IMR-90 (cell line): Measurements from ENCODE around the gene KCNQ2. TPM values are rescaled to one million over a fixed set of nuclear protein-coding genes. Genes with fewer than 3 reads are reported as not detected.

Experiments used
- ATAC-seq: fragments of 200-7000 bp; cut with Tn5 transposase; 2 replicates; pipeline ENCODE4 v1.9.1; 2020; ENCODE audit warnings: low read depth, mild to moderate bottlenecking, moderate library complexity
- BruUV-seq: library from RNA; stranded (reverse); fragments of 400-500 nt; replicated peaks from 2 replicates; lab custom pipeline; 2021; lab: Mats Ljungman, UMichigan
- CTCF ChIA-PET: fragments of 300-600 bp; formaldehyde crosslinking; extraction: SDS; loops from one replicate; lab custom pipeline; 2021; ENCODE audit warnings: antibody characterized with exemption; lab: Yijun Ruan, JAX
- POLR2A ChIA-PET: fragments of 300-600 bp; sonication (Branson Sonifier 250); formaldehyde crosslinking; loops from one replicate; lab custom pipeline; 2022; ENCODE audit warnings: antibody characterized with exemption; ENCODE audit not compliant: unreplicated experiment; lab: Charles Lee
- DNase-seq: peaks from one replicate; pipeline ENCODE4 v3.0.0; 2013
- H2AFZ ChIP-seq: replicated peaks from 2 replicates; pipeline ENCODE3; 2013; ENCODE audit warnings: low read length, mild to moderate bottlenecking; ENCODE audit not compliant: poor library complexity
- H2AK5ac ChIP-seq: 2 replicates; pipeline ENCODE4 v1.6.1; 2013; ENCODE audit warnings: low read depth, low read length, inconsistent platforms
- H2AK9ac ChIP-seq: replicated peaks from 2 replicates; pipeline ENCODE3; 2013; ENCODE audit warnings: mild to moderate bottlenecking, low read depth, low read length, moderate library complexity; ENCODE audit not compliant: poor library complexity
- H2BK120ac ChIP-seq: 2 replicates; pipeline ENCODE4 v1.6.1; 2013; ENCODE audit warnings: low read depth, low read length, inconsistent platforms
- H2BK15ac ChIP-seq: 3 replicates; pipeline ENCODE4 v1.6.1; 2013; ENCODE audit warnings: low read depth, low read length, inconsistent platforms
- H2BK20ac ChIP-seq: 2 replicates; pipeline ENCODE4 v1.6.1; 2013; ENCODE audit warnings: low read depth, mild to moderate bottlenecking, inconsistent platforms, low read length, moderate library complexity
- H2BK5ac ChIP-seq: 2 replicates; pipeline ENCODE4 v1.6.1; 2013; ENCODE audit warnings: mild to moderate bottlenecking, low read depth, low read length, inconsistent platforms; ENCODE audit not compliant: poor library complexity, severe bottlenecking
- H3K14ac ChIP-seq: replicated peaks from 2 replicates; pipeline ENCODE4 v1.6.1; 2013; ENCODE audit warnings: low read depth, low read length, inconsistent platforms
- H3K18ac ChIP-seq: 2 replicates; pipeline ENCODE4 v1.6.1; 2013; ENCODE audit warnings: low read depth, low read length, control low read depth
- H3K23ac ChIP-seq: 2 replicates; pipeline ENCODE4 v1.6.1; 2013; ENCODE audit warnings: low read depth, low read length, inconsistent platforms
- H3K27ac ChIP-seq: 2 replicates; pipeline ENCODE4 v1.5.1; 2013; ENCODE audit warnings: mild to moderate bottlenecking, control low read depth, low read length; ENCODE audit not compliant: insufficient read depth
- H3K27me3 ChIP-seq: 2 replicates; pipeline ENCODE4 v1.6.1; 2013; ENCODE audit warnings: low read length; ENCODE audit not compliant: control insufficient read depth, insufficient read depth
- H3K36me3 ChIP-seq: 2 replicates; pipeline ENCODE4 v1.6.1; 2013; ENCODE audit warnings: low read length, mixed read lengths; ENCODE audit not compliant: control insufficient read depth, insufficient read depth
- H3K4ac ChIP-seq: 2 replicates; pipeline ENCODE4 v1.6.1; 2013; ENCODE audit warnings: low read depth, low read length, inconsistent platforms
- H3K4me1 ChIP-seq: 2 replicates; pipeline ENCODE4 v1.6.1; 2013; ENCODE audit warnings: low read length, mixed read lengths; ENCODE audit not compliant: control insufficient read depth, insufficient read depth
- H3K4me2 ChIP-seq: 2 replicates; pipeline ENCODE4 v1.6.1; 2013; ENCODE audit warnings: low read depth, mild to moderate bottlenecking, control low read depth, low read length, moderate library complexity
- H3K4me3 ChIP-seq: 2 replicates; pipeline ENCODE4 v1.5.1; 2013; ENCODE audit warnings: low read depth, mild to moderate bottlenecking, control low read depth, low read length, moderate library complexity; ENCODE audit not compliant: insufficient read depth
- H3K56ac ChIP-seq: 2 replicates; pipeline ENCODE4 v1.6.1; 2013; ENCODE audit warnings: low read length, inconsistent platforms; ENCODE audit not compliant: insufficient read depth; ENCODE audit errors: extremely low read depth
- H3K79me1 ChIP-seq, 2 experiments: 2 replicates each; pipeline ENCODE4 v1.6.1; 2013; ENCODE audit warnings: low read length in 2 of 2, inconsistent platforms in 1 of 2, low read depth in 1 of 2
- H3K9ac ChIP-seq: 2 replicates; pipeline ENCODE4 v1.6.1; 2013; ENCODE audit warnings: low read depth, low read length, control low read depth
- H3K9me1 ChIP-seq: 2 replicates; pipeline ENCODE4 v1.6.1; 2013; ENCODE audit warnings: low read length, inconsistent platforms; ENCODE audit not compliant: insufficient read depth
- H3K9me3 ChIP-seq: 2 replicates; pipeline ENCODE4 v1.6.1; 2013; ENCODE audit warnings: low read length; ENCODE audit not compliant: control insufficient read depth, insufficient read depth
- H4K20me1 ChIP-seq: 2 replicates; pipeline ENCODE4 v1.6.1; 2013; ENCODE audit warnings: low read length, inconsistent platforms; ENCODE audit not compliant: insufficient read depth
- H4K5ac ChIP-seq: 2 replicates; pipeline ENCODE4 v1.6.1; 2013; ENCODE audit warnings: mild to moderate bottlenecking, low read depth, low read length, control low read depth
- H4K8ac ChIP-seq, 2 experiments: 2 replicates each; pipeline ENCODE4 v1.6.1; 2013; ENCODE audit warnings: low read depth in 2 of 2, low read length in 2 of 2, control low read depth in 1 of 2, inconsistent platforms in 1 of 2
- H4K91ac ChIP-seq: 2 replicates; pipeline ENCODE4 v1.6.1; 2013; ENCODE audit warnings: low read depth, low read length, inconsistent platforms; ENCODE audit not compliant: insufficient read depth
- BHLHE40 ChIP-seq: fragments of 150-350 bp; IDR thresholded peaks from 2 replicates; pipeline ENCODE4 v1.6.1; 2016; ENCODE audit warnings: mild to moderate bottlenecking, low read depth, low read length
- CEBPB ChIP-seq: IDR thresholded peaks from 2 replicates; pipeline ENCODE4 v1.6.1; 2012; ENCODE audit warnings: low read depth, low read length, improper control_type of control experiment
- CHD1 ChIP-seq: IDR thresholded peaks from 2 replicates; pipeline ENCODE4 v1.6.1; 2012; ENCODE audit warnings: low read depth, low read length, improper control_type of control experiment
- FOS ChIP-seq: fragments of 150-350 bp; IDR thresholded peaks from 2 replicates; pipeline ENCODE4 v1.6.1; 2016; ENCODE audit warnings: low read depth, low read length
- MAFK ChIP-seq: IDR thresholded peaks from 2 replicates; pipeline ENCODE4 v1.6.1; 2012; ENCODE audit warnings: low read depth, low read length, improper control_type of control experiment
- MAZ ChIP-seq: IDR thresholded peaks from 2 replicates; pipeline ENCODE4 v1.6.1; 2012; ENCODE audit warnings: low read depth, mild to moderate bottlenecking, low read length, improper control_type of control experiment, moderate library complexity, borderline replicate concordance
- MXI1 ChIP-seq: IDR thresholded peaks from 2 replicates; pipeline ENCODE4 v1.6.1; 2012; ENCODE audit warnings: low read depth, mild to moderate bottlenecking, low read length, moderate library complexity, borderline replicate concordance
- NFE2L2 ChIP-seq: fragments of 150-350 bp; IDR thresholded peaks from 2 replicates; pipeline ENCODE4 v1.6.1; 2016; ENCODE audit warnings: low read depth, mild to moderate bottlenecking, low read length
- POLR2A ChIP-seq: IDR thresholded peaks from 2 replicates; pipeline ENCODE4 v1.6.1; 2012; ENCODE audit warnings: mild to moderate bottlenecking, low read depth, low read length
- RAD21 ChIP-seq: IDR thresholded peaks from 2 replicates; pipeline ENCODE4 v1.6.1; 2012; ENCODE audit warnings: low read length, improper control_type of control experiment
- RCOR1 ChIP-seq: IDR thresholded peaks from 2 replicates; pipeline ENCODE4 v1.6.1; 2012; ENCODE audit warnings: mild to moderate bottlenecking, low read length, improper control_type of control experiment; ENCODE audit not compliant: insufficient replicate concordance
- RFX5 ChIP-seq: IDR thresholded peaks from 2 replicates; pipeline ENCODE4 v1.8.0; 2012; ENCODE audit warnings: low read depth, mild to moderate bottlenecking, low read length, moderate library complexity
- SMC3 ChIP-seq: fragments of 150-350 bp; IDR thresholded peaks from 2 replicates; pipeline ENCODE4 v1.6.1; 2016; ENCODE audit warnings: low read depth, mild to moderate bottlenecking, antibody characterized with exemption, low read length, moderate library complexity
- WGBS, 2 experiments: methylation state at CpG; one replicate each; pipeline versions ENCODE4 v1.1.5 to v1.1.7; 2013; ENCODE audit warnings: missing lambda C conversion rate in 2 of 2; ENCODE audit not compliant: insufficient read length in 1 of 2; ENCODE audit errors: extremely low coverage in 2 of 2; 5-methylcytosine and 5-hydroxymethylcytosine counted together
- dilution Hi-C: fragments of 300-500 bp; cut with HindIII; formaldehyde crosslinking; loops from one replicate; pipeline ENCODE4 v1.14.3; 2018; ENCODE audit warnings: low sequenced_read_pairs; ENCODE audit not compliant: unreplicated experiment
- in situ Hi-C: fragments of 300-500 bp; cut with MboI; formaldehyde crosslinking; loops from 3 replicates; pipeline ENCODE4 v1.14.3; 2019; ENCODE audit warnings: low sequenced_read_pairs, inconsistent platforms, mixed read lengths
- intact Hi-C: fragments of 100-400 bp; cut with micrococcal nuclease; formaldehyde crosslinking; loops from 2 replicates; pipeline ENCODE4 v1.10.0; 2022
- polyA plus RNA-seq, 3 experiments: library from polyadenylated mRNA; depleted of rRNA; stranded (reverse); fragments of >200 nt; gene quantifications; 2 replicates each; pipeline ENCODE4 v1.2.3, GENCODE V29; 2012; ENCODE audit warnings: low replicate concordance in 1 of 3
- total RNA-seq: library from RNA; depleted of rRNA; stranded (reverse); fragments of >200 nt; gene quantifications from 2 replicates; pipeline ENCODE4 v1.2.3, GENCODE V29; 2012
- TF ChIP-seq, protein P1 (sequence below): fragments of 150-350 bp; IDR thresholded peaks from 2 replicates; pipeline ENCODE4 v1.6.1; 2017; ENCODE audit warnings: mild to moderate bottlenecking, antibody characterized with exemption, low read length, low read depth
- TF ChIP-seq, protein P2 (sequence below): fragments of 150-350 bp; IDR thresholded peaks from 2 replicates; pipeline ENCODE4 v1.6.1; 2016; ENCODE audit warnings: low read depth, mild to moderate bottlenecking, low read length, moderate library complexity, borderline replicate concordance
- TF ChIP-seq, protein P3 (sequence below): conservative IDR thresholded peaks from 2 replicates; pipeline ENCODE4 v1.5.1; 2012; ENCODE audit warnings: mild to moderate bottlenecking, low read depth, low read length, improper control_type of control experiment

KCNQ2 gene
- total and polyA plus RNA-seq, 2 of the 4 experiments (the other 2 are of a cell fraction): 0.02 TPM; not detected in 1

DNA sequence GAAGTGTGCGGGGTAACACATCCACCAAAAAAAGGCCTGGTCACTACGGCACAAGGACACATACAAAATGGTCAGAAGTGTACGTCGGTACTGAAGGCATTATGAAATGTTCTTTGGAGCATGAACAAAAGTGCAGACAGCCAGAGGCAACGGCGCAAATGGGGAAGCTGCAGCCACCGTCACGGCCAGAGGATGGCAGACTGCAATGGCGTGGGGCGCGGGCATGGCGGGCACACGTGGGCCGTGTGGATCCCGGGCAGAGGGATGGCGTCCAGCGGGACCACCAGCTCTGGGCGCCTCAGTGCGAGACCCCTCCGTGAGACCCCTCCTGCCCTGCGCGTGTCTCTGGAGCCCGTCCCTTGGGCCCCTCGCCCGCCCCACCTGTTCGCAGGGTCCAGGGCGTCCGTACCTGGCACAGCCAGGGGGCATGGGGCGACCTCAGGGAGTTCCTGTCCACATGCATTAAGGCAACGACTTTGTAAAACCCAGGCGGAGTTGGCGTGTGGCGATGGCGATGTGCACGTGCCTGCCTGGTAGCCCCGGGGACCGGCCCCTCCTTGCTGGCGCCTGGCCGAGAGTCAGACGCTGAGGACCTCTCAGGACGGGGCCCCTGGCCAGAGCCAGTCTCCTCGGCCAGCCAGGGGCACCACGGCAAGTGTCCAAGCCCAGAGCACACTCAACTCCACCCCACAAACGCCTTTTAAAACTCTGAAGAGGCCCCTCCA, 71.8 kb downstream of the KCNQ2 start:
- Histone ChIP-seq H3K9me1 (no peaks in the 10 kb centered on the region), H3K18ac (no peak overlapping the region), H2AK9ac (no peak overlapping the region), H2BK5ac (no peak overlapping the region), H3K56ac (no peak overlapping the region; the same call in 1 of the 2 replicates), H2AK5ac (no peak overlapping the region), H3K4me2 (no peak overlapping the region), H4K91ac (no peak overlapping the region), H2BK20ac (no peak overlapping the region), H3K36me3 (no peaks in the 10 kb centered on the region), H2BK120ac (no peak overlapping the region), H3K23ac (no peak overlapping the region), H2BK15ac (no peak overlapping the region), H3K27me3 (peaks cover 13% of the 10 kb centered on the region), H4K5ac (no peak overlapping the region), H4K8ac (no peak overlapping the region), H4K20me1 (no peaks in the 10 kb centered on the region), H3K9me3 (no peaks in the 10 kb centered on the region), H3K79me1 (no peaks in the 10 kb centered on the region), H2AFZ (no peak overlapping the region), H3K4me1 (no peaks in the 10 kb centered on the region), H3K4ac (no peak overlapping the region), H3K4me3 (no peak overlapping the region), H3K9ac (no peak overlapping the region), H3K27ac (no peak overlapping the region), H3K14ac (no peak overlapping the region)
- TF ChIP-seq RCOR1 (no peak), POLR2A (no peak), SMC3 (no peak), NFE2L2 (no peak), CEBPB (no peak), BHLHE40 (no peak), RFX5 (no peak), MAFK (no peak), CHD1 (no peak), FOS (no peak), MXI1 (no peak), RAD21 (no peak), MAZ (no peak)
- TF ChIP-seq, protein P1, sequence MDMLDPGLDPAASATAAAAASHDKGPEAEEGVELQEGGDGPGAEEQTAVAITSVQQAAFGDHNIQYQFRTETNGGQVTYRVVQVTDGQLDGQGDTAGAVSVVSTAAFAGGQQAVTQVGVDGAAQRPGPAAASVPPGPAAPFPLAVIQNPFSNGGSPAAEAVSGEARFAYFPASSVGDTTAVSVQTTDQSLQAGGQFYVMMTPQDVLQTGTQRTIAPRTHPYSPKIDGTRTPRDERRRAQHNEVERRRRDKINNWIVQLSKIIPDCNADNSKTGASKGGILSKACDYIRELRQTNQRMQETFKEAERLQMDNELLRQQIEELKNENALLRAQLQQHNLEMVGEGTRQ: no peak
- TF ChIP-seq, protein P2, sequence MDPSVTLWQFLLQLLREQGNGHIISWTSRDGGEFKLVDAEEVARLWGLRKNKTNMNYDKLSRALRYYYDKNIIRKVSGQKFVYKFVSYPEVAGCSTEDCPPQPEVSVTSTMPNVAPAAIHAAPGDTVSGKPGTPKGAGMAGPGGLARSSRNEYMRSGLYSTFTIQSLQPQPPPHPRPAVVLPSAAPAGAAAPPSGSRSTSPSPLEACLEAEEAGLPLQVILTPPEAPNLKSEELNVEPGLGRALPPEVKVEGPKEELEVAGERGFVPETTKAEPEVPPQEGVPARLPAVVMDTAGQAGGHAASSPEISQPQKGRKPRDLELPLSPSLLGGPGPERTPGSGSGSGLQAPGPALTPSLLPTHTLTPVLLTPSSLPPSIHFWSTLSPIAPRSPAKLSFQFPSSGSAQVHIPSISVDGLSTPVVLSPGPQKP: no peak
- TF ChIP-seq, protein P3, sequence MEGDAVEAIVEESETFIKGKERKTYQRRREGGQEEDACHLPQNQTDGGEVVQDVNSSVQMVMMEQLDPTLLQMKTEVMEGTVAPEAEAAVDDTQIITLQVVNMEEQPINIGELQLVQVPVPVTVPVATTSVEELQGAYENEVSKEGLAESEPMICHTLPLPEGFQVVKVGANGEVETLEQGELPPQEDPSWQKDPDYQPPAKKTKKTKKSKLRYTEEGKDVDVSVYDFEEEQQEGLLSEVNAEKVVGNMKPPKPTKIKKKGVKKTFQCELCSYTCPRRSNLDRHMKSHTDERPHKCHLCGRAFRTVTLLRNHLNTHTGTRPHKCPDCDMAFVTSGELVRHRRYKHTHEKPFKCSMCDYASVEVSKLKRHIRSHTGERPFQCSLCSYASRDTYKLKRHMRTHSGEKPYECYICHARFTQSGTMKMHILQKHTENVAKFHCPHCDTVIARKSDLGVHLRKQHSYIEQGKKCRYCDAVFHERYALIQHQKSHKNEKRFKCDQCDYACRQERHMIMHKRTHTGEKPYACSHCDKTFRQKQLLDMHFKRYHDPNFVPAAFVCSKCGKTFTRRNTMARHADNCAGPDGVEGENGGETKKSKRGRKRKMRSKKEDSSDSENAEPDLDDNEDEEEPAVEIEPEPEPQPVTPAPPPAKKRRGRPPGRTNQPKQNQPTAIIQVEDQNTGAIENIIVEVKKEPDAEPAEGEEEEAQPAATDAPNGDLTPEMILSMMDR: no peak
- dilution Hi-C loops (no loop called here), intact Hi-C loops (no loop called here), in situ Hi-C loops (no loop called here)
- ATAC-seq (no peak), DNase-seq (no peak)
- 68% methylated on average over 17 of the region's 44 CpGs; no CpG with 5 or more reads in 1 of the 2 experiments for WGBS, 2 experiments
- CTCF ChIA-PET: no interaction called here
- no TSS peak for BruUV-seq
- POLR2A ChIA-PET: no interaction called here
